HEK293 (cell line): ENCODE results near the gene ZBTB20.

Experiments
- CTCF ChIA-PET: fragments of 350-600 bp; formaldehyde crosslinking; extraction: SDS; loops from one replicate; lab custom pipeline; 2021; ENCODE audit warnings: antibody characterized with exemption; lab: Yijun Ruan, JAX
- POLR2A ChIA-PET: fragments of 300-600 bp; formaldehyde crosslinking; extraction: SDS; loops from one replicate; lab custom pipeline; 2020; ENCODE audit warnings: antibody characterized with exemption, inconsistent platforms; lab: Yijun Ruan, JAX
- H3K27ac ChIP-seq: fragments of 200-500 bp; sonication (Bioruptor generic); 2 replicates; pipeline ENCODE4 v1.5.1; 2014; ENCODE audit warnings: low read depth, low read length, control low read depth, inconsistent platforms; ENCODE audit errors: extremely low read depth
- H3K36me3 ChIP-seq, 2 experiments: fragments of 200-500 bp in 1 of 2; sonication (Bioruptor generic) in 1 of 2; 1 replicate in 1 of 2; 2 replicates in 1 of 2; pipeline ENCODE4 v1.5.1; 2014 to 2017; ENCODE audit warnings: inconsistent platforms in 2 of 2, low read length in 2 of 2; ENCODE audit not compliant: control insufficient read depth in 2 of 2, insufficient read depth in 1 of 2
- H3K4me1 ChIP-seq: fragments of 200-500 bp; sonication (Bioruptor generic); 2 replicates; pipeline ENCODE4 v1.5.1; 2014; ENCODE audit warnings: mild to moderate bottlenecking, low read length, inconsistent platforms; ENCODE audit not compliant: control insufficient read depth, insufficient read depth
- H3K4me3 ChIP-seq: 2 replicates; pipeline ENCODE4 v1.5.1; 2011; ENCODE audit warnings: low read depth, mild to moderate bottlenecking, control low read depth, low read length, moderate library complexity
- H3K9me3 ChIP-seq: fragments of 200-500 bp; sonication (Bioruptor generic); 2 replicates; pipeline ENCODE4 v1.5.1; 2014; ENCODE audit warnings: low read depth, low read length, inconsistent platforms; ENCODE audit not compliant: control insufficient read depth, insufficient read depth
- AEBP2 ChIP-seq: fragments of 450-650 bp; formaldehyde crosslinking; IDR thresholded peaks from 2 replicates; pipeline ENCODE4 v1.5.1; 2016; ENCODE audit warnings: missing biosample characterization, missing genetic modification characterization, borderline replicate concordance
- BCL11B ChIP-seq: fragments of 450-650 bp; formaldehyde crosslinking; IDR thresholded peaks from 2 replicates; pipeline ENCODE4 v1.5.1; 2016; ENCODE audit warnings: low read depth, missing biosample characterization, missing genetic modification characterization
- ELK4 ChIP-seq: IDR thresholded peaks from 2 replicates; pipeline ENCODE4 v1.6.1; 2011; ENCODE audit warnings: mild to moderate bottlenecking, low read depth, low read length, borderline replicate concordance
- GLIS2 ChIP-seq: fragments of 450-650 bp; formaldehyde crosslinking; IDR thresholded peaks from 2 replicates; pipeline ENCODE4 v1.5.1; 2016; ENCODE audit warnings: missing biosample characterization, missing genetic modification characterization
- MZF1 ChIP-seq: fragments of 450-650 bp; formaldehyde crosslinking; IDR thresholded peaks from 2 replicates; pipeline ENCODE4 v1.5.1; 2017; ENCODE audit warnings: missing biosample characterization, missing genetic modification characterization, borderline replicate concordance
- PRDM10 ChIP-seq: fragments of 450-650 bp; formaldehyde crosslinking; IDR thresholded peaks from 2 replicates; pipeline ENCODE4 v1.5.1; 2016; ENCODE audit warnings: missing biosample characterization, missing genetic modification characterization
- SP2 ChIP-seq: fragments of 450-650 bp; formaldehyde crosslinking; IDR thresholded peaks from 2 replicates; pipeline ENCODE4 v1.5.1; 2016; ENCODE audit warnings: missing biosample characterization, missing genetic modification characterization
- SP3 ChIP-seq: fragments of 450-650 bp; formaldehyde crosslinking; IDR thresholded peaks from 2 replicates; pipeline ENCODE4 v1.5.1; 2016; ENCODE audit warnings: missing biosample characterization, missing genetic modification characterization
- ZBTB26 ChIP-seq: fragments of 450-650 bp; formaldehyde crosslinking; optimal IDR thresholded peaks from 2 replicates; pipeline ENCODE3; 2016; ENCODE audit warnings: missing biosample characterization, mild to moderate bottlenecking, missing genetic modification characterization
- ZBTB44 ChIP-seq: fragments of 450-650 bp; IDR thresholded peaks from 2 replicates; pipeline ENCODE4 v1.5.1; 2018; ENCODE audit warnings: missing biosample characterization, mild to moderate bottlenecking, missing genetic modification characterization
- ZNF138 ChIP-seq: fragments of 450-650 bp; formaldehyde crosslinking; IDR thresholded peaks from 2 replicates; pipeline ENCODE4 v1.5.1; 2016; ENCODE audit warnings: missing biosample characterization, missing genetic modification characterization, borderline replicate concordance
- ZNF221 ChIP-seq: fragments of 450-650 bp; formaldehyde crosslinking; IDR thresholded peaks from 2 replicates; pipeline ENCODE4 v1.5.1; 2017; ENCODE audit warnings: missing biosample characterization, missing genetic modification characterization, borderline replicate concordance
- ZNF341 ChIP-seq: fragments of 450-650 bp; formaldehyde crosslinking; IDR thresholded peaks from 2 replicates; pipeline ENCODE4; 2016; ENCODE audit warnings: low read depth, missing biosample characterization, missing genetic modification characterization
- ZNF48 ChIP-seq: fragments of 450-650 bp; formaldehyde crosslinking; IDR thresholded peaks from 2 replicates; pipeline ENCODE4 v1.5.1; 2016; ENCODE audit warnings: missing biosample characterization, missing genetic modification characterization
- ZNF529 ChIP-seq: fragments of 450-650 bp; formaldehyde crosslinking; IDR thresholded peaks from 2 replicates; pipeline ENCODE4 v1.5.1; 2017; ENCODE audit warnings: missing genetic modification characterization, missing biosample characterization; ENCODE audit not compliant: insufficient replicate concordance
- ZNF707 ChIP-seq: fragments of 450-650 bp; formaldehyde crosslinking; IDR thresholded peaks from 2 replicates; pipeline ENCODE4 v1.5.1; 2016; ENCODE audit warnings: missing biosample characterization, missing genetic modification characterization
- ZNF792 ChIP-seq: fragments of 450-650 bp; formaldehyde crosslinking; IDR thresholded peaks from 2 replicates; pipeline ENCODE4 v1.5.1; 2016; ENCODE audit warnings: missing biosample characterization, missing genetic modification characterization
- ZSCAN16 ChIP-seq: fragments of 450-650 bp; formaldehyde crosslinking; IDR thresholded peaks from 2 replicates; pipeline ENCODE4 v1.5.1; 2016; ENCODE audit warnings: missing biosample characterization, missing genetic modification characterization
- ZXDB ChIP-seq: fragments of 450-650 bp; formaldehyde crosslinking; IDR thresholded peaks from 2 replicates; pipeline ENCODE4 v1.5.1; 2016; ENCODE audit warnings: missing biosample characterization, missing genetic modification characterization

The ZBTB20 gene

GRCh38 chr3:115160295-115160694, 13.2 kb upstream of the ZBTB20 start:
- CTCF ChIA-PET: interaction anchor here (0.6 kb wide), 1 partner anchor 237 kb away, joined by 3 read pairs; no protein-coding TSS in a partner anchor

GRCh38 chr3:115156046-115156654, 9.1 kb upstream of the ZBTB20 start:
- H3K36me3 ChIP-seq: no peaks in the 10 kb centered on the region
- H3K27ac ChIP-seq: no peak overlapping the region
- ChIA-PET POLR2A (no interaction called here), CTCF (no interaction called here)
- no peaks in the 10 kb centered on the region for H3K4me1 ChIP-seq
- H3K9me3 ChIP-seq: no peaks in the 10 kb centered on the region
- TF ChIP-seq ELK4: no peak
- TF ChIP-seq ZBTB26: no peak
- TF ChIP-seq SP3 (tag by site-specific recombination): no peak
- no peak for TF ChIP-seq ZSCAN16 (tag by site-specific recombination)
- H3K4me3 ChIP-seq: no peak overlapping the region

More at GRCh38 chr3:115160295-115160694, 13.2 kb upstream of the ZBTB20 start:
- Histone ChIP-seq H3K36me3 (no peaks in the 10 kb centered on the region), H3K4me3 (no peak overlapping the region), H3K9me3 (no peaks in the 10 kb centered on the region), H3K27ac (no peak overlapping the region), H3K4me1 (no peaks in the 10 kb centered on the region)
- POLR2A ChIA-PET: no interaction called here
- TF ChIP-seq GLIS2 (tag by site-specific recombination) (no peak), ZNF707 (tag by site-specific recombination) (no peak), PRDM10 (tag by site-specific recombination) (no peak), MZF1 (tag by site-specific recombination) (no peak), ZNF792 (tag by site-specific recombination) (no peak), AEBP2 (tag by site-specific recombination) (no peak), ZNF529 (tag by site-specific recombination) (no peak), ZNF341 (tag by site-specific recombination) (no peak), ZNF221 (tag by site-specific recombination) (no peak), BCL11B (tag by site-specific recombination) (no peak), ZXDB (tag by site-specific recombination) (no peak), ZNF138 (tag by site-specific recombination) (no peak), ZBTB44 (tag by site-specific recombination) (no peak), SP2 (tag by site-specific recombination) (no peak), ZNF48 (tag by site-specific recombination) (no peak), SP3 (tag by site-specific recombination) (no peak)
